HG03139 (cell line): Measurements from ENCODE around the gene TMTC1.
"Not testable (repeated sequence)": the region's sequence is repeated elsewhere in the genome, so short reads cannot be mapped to it uniquely, and the experiment has no call there.

ENCODE experiments used
- ATAC-seq: cut with Tn5 transposase; IDR thresholded peaks from one replicate; pipeline ENCODE4 v1.9.1; 2021; ENCODE audit not compliant: unreplicated experiment

TMTC1 gene

GRCh38 chr12:29783773-29784666 is at the start of gene TMTC1:
TSS of gene TMTC1 (minus strand) at chr12:29783942. CDS start at chr12:29783751, 191 bp downstream.
- ATAC-seq = no peak

DNA sequence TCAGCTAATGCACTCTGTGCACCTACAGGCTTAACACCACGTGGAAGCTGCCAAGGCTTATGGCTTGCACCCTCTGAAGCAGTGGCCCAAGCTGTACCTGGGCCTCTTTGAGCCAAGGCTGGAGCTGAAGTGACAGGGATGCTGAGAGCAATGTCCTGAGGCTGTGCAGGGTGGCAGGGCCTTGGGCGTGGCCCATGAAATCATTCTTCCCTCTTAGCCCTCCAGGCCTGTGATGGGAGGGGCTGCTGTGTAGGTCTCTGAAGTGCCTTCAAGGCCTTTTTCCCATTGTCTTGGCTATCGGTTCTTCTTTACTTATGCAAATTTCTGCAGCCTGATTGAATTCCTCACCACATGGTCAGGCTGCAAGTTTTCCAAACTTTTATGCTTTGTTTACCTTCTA is 47.4 kb upstream of the TMTC1 start:
- ATAC-seq = no peak

DNA sequence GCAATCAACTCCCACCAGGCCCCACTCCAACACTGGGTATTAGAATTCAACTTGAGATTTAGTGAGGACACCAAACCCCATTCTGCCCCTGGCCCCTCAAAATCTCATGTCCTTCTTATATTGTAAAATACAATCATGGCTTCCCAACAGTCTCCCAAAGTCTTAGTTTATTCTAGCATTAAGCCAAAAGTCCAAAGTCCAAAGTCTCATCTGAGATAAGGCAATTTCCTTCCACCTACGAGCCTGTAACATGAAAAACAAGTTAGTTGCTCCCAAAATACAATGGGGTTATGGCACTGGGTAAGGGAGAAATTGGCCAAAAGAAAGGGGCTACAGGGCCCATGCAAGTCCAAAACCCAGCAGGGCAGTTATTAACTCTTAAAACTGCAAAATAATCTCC is 46.6 kb upstream of the TMTC1 start:
- ATAC-seq = no peak

GRCh38 chr12:29818916-29819623 is 35.3 kb upstream of the TMTC1 start:
- no peak for ATAC-seq

DNA sequence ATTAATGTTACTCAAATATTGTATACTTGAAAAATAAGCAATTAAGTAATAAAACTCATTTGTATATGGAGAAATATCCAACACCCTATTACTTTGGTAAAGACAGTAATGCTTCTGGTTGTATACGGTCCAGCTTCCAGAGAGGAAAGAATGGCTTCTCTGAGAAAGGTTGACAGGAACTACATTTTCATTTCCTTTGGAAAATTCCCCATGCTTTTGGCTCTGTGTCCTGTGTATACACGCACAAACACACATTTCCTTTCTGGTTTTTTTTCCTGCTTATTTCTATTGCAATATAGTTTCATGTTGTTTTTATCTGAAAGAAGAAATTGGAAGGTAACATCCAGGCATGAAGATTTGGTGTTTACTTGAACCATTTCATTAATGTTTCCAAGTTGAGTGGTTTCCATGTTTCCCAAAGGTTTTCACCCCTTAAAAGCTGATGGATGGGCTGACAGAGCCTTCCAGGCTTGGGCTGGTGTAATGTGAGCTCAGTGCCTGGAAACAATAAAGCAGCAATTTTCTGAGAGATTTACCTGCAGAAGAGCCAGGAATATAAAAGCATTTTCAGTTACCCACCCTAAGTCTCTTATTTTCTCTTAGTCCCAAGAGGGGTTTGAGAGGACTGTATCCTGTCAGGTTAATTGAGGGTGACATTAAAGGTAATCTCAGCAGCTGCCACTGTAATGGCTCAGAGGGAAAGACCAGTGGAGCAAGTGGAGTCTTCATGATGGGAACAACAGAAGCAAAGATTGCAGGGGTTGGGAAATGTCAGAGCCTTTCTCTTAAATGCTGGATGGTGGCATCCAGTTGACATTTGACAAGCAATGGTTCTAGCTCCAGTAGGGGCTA is 33.4 kb upstream of the TMTC1 start:
- ATAC-seq = no peak

GRCh38 chr12:29809616-29810361 is 26.0 kb upstream of the TMTC1 start:
- ATAC-seq = not testable (repeated sequence)

- ATAC-seq = no peak
Measured at GRCh38 chr12:29807129-29807528, 23.4 kb upstream of the TMTC1 start.

GRCh38 chr12:29804019-29804418 is 20.3 kb upstream of the TMTC1 start:
- ATAC-seq = no peak

DNA sequence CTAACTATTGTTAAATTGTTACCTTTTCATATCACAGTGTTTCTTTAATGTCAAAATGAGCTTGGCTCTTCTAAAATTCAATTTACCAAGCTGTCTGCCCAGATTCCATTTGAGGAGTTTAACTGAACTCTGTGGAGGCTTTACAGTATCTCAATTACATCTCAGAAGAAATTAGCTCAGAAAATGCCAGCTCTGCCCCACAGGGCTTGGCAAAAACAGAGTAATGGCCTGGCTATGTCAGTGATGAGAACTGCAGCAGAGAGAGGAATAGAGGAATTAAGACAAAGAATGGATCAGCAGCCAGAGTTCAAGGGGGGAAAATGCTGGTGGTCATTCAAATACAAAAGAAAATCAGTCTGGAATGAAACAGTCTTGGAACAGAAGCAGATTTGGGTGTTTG is 15.8 kb upstream of the TMTC1 start:
- ATAC-seq = no peak

- no peak for ATAC-seq
Measured at GRCh38 chr12:29797565-29798355, 14.0 kb upstream of the TMTC1 start.

DNA sequence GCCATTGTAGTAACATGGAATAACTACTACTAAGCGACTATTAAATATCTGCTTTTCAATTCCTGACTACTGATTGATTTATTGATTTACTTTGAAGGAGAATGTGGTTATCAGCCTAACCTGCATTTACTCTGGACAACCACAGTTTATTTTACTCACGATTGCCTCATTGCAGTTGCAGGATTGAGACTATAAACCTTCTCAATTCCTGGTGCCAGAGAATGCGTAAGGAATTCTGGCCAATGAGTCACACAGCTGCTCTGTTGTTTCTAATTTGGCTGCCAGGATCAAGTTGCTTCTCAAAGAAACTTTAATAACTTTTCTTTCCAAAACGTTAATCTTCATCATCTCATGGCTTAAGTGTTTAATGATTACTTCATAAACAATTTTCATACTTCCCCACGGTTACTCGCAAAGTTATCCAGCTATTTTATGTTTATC is 13.1 kb upstream of the TMTC1 start:
- ATAC-seq = no peak

DNA sequence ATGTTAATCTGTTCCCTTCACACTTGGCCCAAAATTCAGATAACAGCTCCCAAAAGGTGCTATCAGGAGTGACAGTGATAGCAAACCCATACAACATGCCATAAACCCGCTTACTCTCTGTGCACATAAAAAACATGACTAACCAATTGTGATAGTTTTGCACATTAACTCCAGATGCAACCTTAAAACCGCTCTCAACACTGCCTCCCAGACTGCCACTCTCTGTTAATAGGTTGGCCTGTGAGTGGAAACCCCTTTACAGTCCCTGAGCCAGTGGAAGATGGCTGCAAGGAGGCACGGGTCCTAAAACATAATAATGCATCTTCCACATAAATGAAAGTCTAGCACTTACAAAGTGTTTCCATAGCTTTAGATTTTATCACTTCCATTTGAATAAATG is 12.0 kb upstream of the TMTC1 start:
- ATAC-seq = no peak

DNA sequence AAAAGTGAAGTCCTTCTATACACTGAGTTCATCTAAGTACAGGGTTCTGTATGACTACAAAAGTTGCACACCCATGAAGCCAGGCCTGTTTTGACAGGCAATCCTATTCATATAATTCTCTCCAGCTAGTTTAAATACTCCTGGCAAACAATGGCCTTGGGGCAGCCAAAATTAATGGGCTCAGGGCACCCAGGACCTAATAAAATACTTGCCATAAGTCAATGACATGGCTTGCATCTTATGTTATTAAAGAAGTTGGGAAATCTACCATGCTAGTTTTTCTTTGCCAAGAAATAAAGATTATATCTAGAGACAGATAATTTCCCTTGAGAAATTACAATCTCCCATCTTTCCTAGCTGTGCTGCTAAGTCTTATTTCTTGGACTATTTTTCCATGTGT is 11.1 kb upstream of the TMTC1 start:
- no peak for ATAC-seq

GRCh38 chr12:29792853-29793252 is 9.1 kb upstream of the TMTC1 start:
- no peak for ATAC-seq

DNA sequence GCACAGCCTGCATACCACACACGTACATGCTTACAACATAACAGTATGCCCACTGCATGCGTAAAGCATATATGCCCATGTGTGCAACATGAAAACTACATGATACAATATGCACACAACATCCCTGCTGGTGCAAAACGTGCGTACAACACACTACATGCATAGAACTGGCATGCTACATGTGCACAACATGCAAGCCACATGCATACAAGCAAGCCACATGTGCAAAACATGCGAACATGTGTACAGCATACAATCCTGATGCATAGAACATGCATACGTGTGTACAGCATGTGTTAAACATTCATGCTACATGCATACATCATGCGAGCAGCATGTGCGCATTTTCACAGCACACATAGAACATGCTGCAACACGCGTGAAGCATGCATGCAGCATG is 8.4 kb upstream of the TMTC1 start:
- no peak for ATAC-seq

DNA sequence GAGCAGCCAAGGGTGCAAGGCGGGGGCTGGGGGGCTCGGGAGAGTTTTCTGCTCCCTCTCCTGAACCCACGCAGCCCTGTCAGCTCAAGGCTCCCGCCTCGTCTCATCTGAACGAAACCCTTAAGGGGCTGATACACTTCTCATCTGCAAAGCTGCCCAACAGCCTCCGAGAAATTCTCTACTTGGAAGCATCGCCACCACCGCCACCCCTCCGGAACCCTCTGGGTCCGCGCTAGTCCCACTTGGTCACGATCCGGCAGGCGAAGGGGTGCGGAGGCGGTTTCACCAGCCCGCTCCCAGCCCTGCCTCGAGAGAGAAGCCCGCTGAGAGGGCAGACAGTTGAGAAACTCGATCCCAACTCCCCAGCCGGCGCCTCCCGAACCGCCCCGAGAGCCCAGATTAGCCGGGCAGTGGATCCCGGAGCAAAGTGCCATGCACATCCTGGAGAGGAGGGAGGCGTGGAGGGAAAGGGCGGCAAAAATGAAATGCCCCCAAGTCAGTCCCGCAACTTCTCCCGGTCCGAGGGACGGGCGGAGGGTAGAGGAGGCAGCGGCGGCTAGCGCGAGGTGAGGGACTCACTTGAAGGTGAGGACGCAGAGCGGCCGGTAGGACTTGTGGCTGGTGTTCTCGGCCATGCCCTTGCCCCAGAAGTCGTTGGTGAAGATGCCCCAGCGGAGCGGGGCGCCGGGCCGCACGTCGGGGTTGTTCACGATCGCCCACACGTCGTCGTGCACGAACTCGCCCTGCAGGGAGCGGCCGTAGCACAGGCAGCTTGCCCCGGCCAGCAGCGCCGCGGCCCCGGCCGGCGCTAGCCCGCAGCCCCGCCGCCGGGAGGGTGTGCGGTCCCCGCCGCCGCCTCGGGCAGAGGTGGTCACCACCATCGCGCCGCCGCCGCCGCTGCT is 620 bp downstream of the TMTC1 start:
- no peak for ATAC-seq

DNA sequence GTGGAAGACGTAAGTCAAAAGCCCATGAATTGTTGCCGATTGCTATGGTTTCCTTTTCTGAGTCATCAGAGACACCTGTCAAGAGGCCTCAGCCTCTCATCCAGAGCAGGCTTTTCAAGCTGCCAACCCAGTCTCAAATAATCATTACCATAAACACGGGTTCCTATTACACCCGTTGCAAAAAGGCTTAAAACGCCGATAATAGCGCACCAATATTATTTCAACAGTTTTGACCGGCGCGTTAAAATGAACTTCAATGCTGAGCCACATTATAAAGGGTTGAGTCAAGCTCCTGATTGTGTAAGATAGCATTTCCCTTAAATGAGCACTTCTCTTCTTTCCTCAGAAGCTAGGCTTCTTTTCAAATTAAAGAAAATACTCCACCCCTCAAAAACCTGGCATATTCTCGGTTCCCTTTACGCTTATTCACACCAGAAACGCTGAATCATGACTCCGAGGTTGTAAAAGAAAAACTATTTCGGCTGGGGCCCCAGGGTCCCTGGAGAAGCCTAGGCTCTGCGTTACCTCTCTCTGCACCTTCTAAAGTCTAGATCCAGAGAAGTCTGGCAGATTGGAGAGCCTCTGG is 1.4 kb downstream of the TMTC1 start:
- ATAC-seq = peak; percentile 60

GRCh38 chr12:29781705-29782266 is 2.0 kb downstream of the TMTC1 start:
- ATAC-seq = peak; percentile 19
